Bronchial epithelial cell (primary cell): ENCODE data around the gene MND1. TPM values are rescaled to one million over a fixed set of nuclear protein-coding genes. Genes with fewer than 3 reads are reported as not detected.
"Not testable (repeated sequence)": the region's sequence is repeated elsewhere in the genome, so short reads cannot be mapped to it uniquely, and the experiment has no call there.

ENCODE experiments used
- DNase-seq: peaks from one replicate; pipeline ENCODE4 v3.0.0-alpha.2; 2010; ENCODE audit warnings: low read depth
- FAIRE-seq: peaks from 2 replicates; lab custom pipeline; 2011; peaks lifted over from hg19 to GRCh38; lab: Jason Lieb, UNC
- H3K27me3 ChIP-seq: 2 replicates; pipeline ENCODE4 v1.5.1; 2011; ENCODE audit warnings: low read length; ENCODE audit not compliant: control insufficient read depth, insufficient read depth
- H3K36me3 ChIP-seq: 2 replicates; pipeline ENCODE4 v1.5.1; 2011; ENCODE audit warnings: low read length; ENCODE audit not compliant: control insufficient read depth, insufficient read depth
- H3K4me3 ChIP-seq: 2 replicates; pipeline ENCODE4 v1.5.1; 2011; ENCODE audit warnings: mild to moderate bottlenecking, low read depth, low read length, control low read depth
- total RNA-seq: library from RNA; depleted of rRNA; stranded (reverse); fragments of >200 nt; gene quantifications from 2 replicates; pipeline ENCODE4 v1.2.1, GENCODE V29; 2014
- TF ChIP-seq, protein P1 (sequence below): IDR thresholded peaks from 2 replicates; pipeline ENCODE4 v1.5.1; 2011; ENCODE audit warnings: mild to moderate bottlenecking, moderate library complexity, low read length, control low read depth, inconsistent platforms; ENCODE audit not compliant: insufficient read depth, severe bottlenecking

MND1 gene
- total RNA-seq, 1 donor from 2014 or later = 1.3 TPM

- H3K27me3 ChIP-seq = no peaks in the 10 kb centered on the region
- TF ChIP-seq, protein P1, sequence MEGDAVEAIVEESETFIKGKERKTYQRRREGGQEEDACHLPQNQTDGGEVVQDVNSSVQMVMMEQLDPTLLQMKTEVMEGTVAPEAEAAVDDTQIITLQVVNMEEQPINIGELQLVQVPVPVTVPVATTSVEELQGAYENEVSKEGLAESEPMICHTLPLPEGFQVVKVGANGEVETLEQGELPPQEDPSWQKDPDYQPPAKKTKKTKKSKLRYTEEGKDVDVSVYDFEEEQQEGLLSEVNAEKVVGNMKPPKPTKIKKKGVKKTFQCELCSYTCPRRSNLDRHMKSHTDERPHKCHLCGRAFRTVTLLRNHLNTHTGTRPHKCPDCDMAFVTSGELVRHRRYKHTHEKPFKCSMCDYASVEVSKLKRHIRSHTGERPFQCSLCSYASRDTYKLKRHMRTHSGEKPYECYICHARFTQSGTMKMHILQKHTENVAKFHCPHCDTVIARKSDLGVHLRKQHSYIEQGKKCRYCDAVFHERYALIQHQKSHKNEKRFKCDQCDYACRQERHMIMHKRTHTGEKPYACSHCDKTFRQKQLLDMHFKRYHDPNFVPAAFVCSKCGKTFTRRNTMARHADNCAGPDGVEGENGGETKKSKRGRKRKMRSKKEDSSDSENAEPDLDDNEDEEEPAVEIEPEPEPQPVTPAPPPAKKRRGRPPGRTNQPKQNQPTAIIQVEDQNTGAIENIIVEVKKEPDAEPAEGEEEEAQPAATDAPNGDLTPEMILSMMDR = no peak
- DNase-seq = no peak
- H3K4me3 ChIP-seq = no peak overlapping the region
- no peak for FAIRE-seq
- no peaks in the 10 kb centered on the region for H3K36me3 ChIP-seq
Measured at GRCh38 chr4:153447175-153447905, 102.9 kb downstream of the MND1 start.

GRCh38 chr4:153448003-153448731, 103.7 kb downstream of the MND1 start:
- peak; percentile 74 for DNase-seq
- Histone ChIP-seq H3K4me3 (no peak overlapping the region), H3K36me3 (no peaks in the 10 kb centered on the region), H3K27me3 (no peaks in the 10 kb centered on the region)
- no peak for FAIRE-seq
- TF ChIP-seq, protein P1 = no peak

GRCh38 chr4:153449338-153449737, 104.8 kb downstream of the MND1 start:
- DNase-seq = no peak
- TF ChIP-seq, protein P1 = no peak
- no peaks in the 10 kb centered on the region for H3K36me3 ChIP-seq
- no peaks in the 10 kb centered on the region for H3K27me3 ChIP-seq
- H3K4me3 ChIP-seq = no peak overlapping the region
- FAIRE-seq = no peak

DNA sequence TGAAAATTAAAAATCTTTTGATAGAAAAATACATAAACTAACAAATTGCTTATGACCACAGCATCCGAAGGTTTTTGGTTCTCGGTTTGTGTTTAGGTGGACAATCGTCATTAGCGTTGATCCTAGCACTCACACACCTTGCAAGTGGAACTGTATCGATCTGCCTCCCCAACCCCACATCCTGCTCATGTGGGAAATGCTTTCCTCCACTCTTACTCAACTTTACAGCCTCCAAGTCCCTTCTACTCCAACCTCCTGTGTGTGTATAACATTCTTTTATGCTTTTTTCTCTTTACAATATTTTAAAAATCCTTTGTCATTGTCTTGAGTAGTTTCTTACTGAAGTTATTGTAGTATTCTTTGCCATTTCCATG, 106.0 kb downstream of the MND1 start:
- no peaks in the 10 kb centered on the region for H3K36me3 ChIP-seq
- TF ChIP-seq, protein P1 = no peak
- FAIRE-seq (no peak), DNase-seq (no peak)
- H3K4me3 ChIP-seq = no peak overlapping the region
- no peaks in the 10 kb centered on the region for H3K27me3 ChIP-seq

- H3K4me3 ChIP-seq, H3K27me3 ChIP-seq, H3K36me3 ChIP-seq, DNase-seq, FAIRE-seq: not testable (repeated sequence)
Measured at GRCh38 chr4:153451145-153451544, 106.7 kb downstream of the MND1 start.

- H3K36me3 ChIP-seq = no peaks in the 10 kb centered on the region
- DNase-seq (no peak), FAIRE-seq (no peak)
- TF ChIP-seq, protein P1 = no peak
- no peak overlapping the region for H3K4me3 ChIP-seq
- no peaks in the 10 kb centered on the region for H3K27me3 ChIP-seq
Measured at GRCh38 chr4:153451911-153452657, 107.6 kb downstream of the MND1 start.
